HepG2 (cell line): ENCODE data around the gene DBN1. TPM values are rescaled to one million over a fixed set of nuclear protein-coding genes. Genes with fewer than 3 reads are reported as not detected.

Experiments used
- AKAP8 ChIP-seq: sonication (generic); formaldehyde crosslinking; IDR thresholded peaks from 2 replicates; pipeline ENCODE4 v1.5.1; 2020; ENCODE audit warnings: mild to moderate bottlenecking, missing genetic modification reagents
- SIN3B ChIP-seq: fragments of 150-350 bp; IDR thresholded peaks from 2 replicates; pipeline ENCODE4 v1.6.1; 2014; ENCODE audit warnings: low read length
- ZNF580 ChIP-seq: IDR thresholded peaks from 2 replicates; pipeline ENCODE4 v1.6.1; 2016; ENCODE audit warnings: low read depth, borderline replicate concordance
- ZNF614 ChIP-seq: IDR thresholded peaks from 2 replicates; pipeline ENCODE4 v1.6.1; 2018; ENCODE audit warnings: missing biosample characterization, missing genetic modification reagents, inconsistent platforms, borderline replicate concordance
- polyA plus RNA-seq, 8 experiments: library from polyadenylated mRNA; depleted of rRNA in 3 of 8; stranded (reverse) in 7 of 8; unstranded in 1 of 8; fragments of >200 nt; fragmentation: Illumina TruSeq in 4 of 8; extraction: Trizol in 4 of 8; gene quantifications; 2 replicates each; pipeline versions ENCODE4 v1.2.1 to v1.2.3, GENCODE V29; 2011 to 2016; ENCODE audit warnings: low read depth in 4 of 8, missing spikeins in 1 of 8, mixed read lengths in 1 of 8; ENCODE audit not compliant: insufficient read depth in 1 of 8
- total RNA-seq, 5 experiments: library from RNA; depleted of rRNA; stranded (reverse); fragments of >200 nt; fragmentation: Illumina TruSeq; extraction: Trizol; gene quantifications; 2 replicates each; pipeline ENCODE4 v1.2.3, GENCODE V29; 2016; ENCODE audit warnings: low read depth in 1 of 5
- TF ChIP-seq, protein P1 (sequence below), 2 experiments: fragments of 450-650 bp in 1 of 2; sonication (generic) in 1 of 2; formaldehyde crosslinking in 1 of 2; IDR thresholded peaks; 2 replicates each; pipeline versions ENCODE4 v1.6.1 to v1.8.0; 2016 to 2022; ENCODE audit warnings: antibody characterized with exemption in 1 of 2, mild to moderate bottlenecking in 1 of 2, missing genetic modification reagents in 1 of 2
- TF ChIP-seq, protein P2 (sequence below): IDR thresholded peaks from 2 replicates; pipeline ENCODE4 v1.4.0; 2020; ENCODE audit warnings: mild to moderate bottlenecking, missing genetic modification reagents

Gene DBN1
- total and polyA plus RNA-seq, 2 of the 13 experiments (the other 11 are each of a cell fraction or from before 2014, with no cell fraction given) = 27.0 to 37.3 TPM

- TF ChIP-seq, protein P1, sequence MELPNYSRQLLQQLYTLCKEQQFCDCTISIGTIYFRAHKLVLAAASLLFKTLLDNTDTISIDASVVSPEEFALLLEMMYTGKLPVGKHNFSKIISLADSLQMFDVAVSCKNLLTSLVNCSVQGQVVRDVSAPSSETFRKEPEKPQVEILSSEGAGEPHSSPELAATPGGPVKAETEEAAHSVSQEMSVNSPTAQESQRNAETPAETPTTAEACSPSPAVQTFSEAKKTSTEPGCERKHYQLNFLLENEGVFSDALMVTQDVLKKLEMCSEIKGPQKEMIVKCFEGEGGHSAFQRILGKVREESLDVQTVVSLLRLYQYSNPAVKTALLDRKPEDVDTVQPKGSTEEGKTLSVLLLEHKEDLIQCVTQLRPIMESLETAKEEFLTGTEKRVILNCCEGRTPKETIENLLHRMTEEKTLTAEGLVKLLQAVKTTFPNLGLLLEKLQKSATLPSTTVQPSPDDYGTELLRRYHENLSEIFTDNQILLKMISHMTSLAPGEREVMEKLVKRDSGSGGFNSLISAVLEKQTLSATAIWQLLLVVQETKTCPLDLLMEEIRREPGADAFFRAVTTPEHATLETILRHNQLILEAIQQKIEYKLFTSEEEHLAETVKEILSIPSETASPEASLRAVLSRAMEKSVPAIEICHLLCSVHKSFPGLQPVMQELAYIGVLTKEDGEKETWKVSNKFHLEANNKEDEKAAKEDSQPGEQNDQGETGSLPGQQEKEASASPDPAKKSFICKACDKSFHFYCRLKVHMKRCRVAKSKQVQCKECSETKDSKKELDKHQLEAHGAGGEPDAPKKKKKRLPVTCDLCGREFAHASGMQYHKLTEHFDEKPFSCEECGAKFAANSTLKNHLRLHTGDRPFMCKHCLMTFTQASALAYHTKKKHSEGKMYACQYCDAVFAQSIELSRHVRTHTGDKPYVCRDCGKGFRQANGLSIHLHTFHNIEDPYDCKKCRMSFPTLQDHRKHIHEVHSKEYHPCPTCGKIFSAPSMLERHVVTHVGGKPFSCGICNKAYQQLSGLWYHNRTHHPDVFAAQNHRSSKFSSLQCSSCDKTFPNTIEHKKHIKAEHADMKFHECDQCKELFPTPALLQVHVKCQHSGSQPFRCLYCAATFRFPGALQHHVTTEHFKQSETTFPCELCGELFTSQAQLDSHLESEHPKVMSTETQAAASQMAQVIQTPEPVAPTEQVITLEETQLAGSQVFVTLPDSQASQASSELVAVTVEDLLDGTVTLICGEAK (IDR thresholded peaks at IDR 0.05) = no peak
- TF ChIP-seq, protein P1 (CRISPR knock-in tag; IDR thresholded peaks at IDR 0.05) = no peak
- TF ChIP-seq SIN3B = no peak
- TF ChIP-seq, protein P2, sequence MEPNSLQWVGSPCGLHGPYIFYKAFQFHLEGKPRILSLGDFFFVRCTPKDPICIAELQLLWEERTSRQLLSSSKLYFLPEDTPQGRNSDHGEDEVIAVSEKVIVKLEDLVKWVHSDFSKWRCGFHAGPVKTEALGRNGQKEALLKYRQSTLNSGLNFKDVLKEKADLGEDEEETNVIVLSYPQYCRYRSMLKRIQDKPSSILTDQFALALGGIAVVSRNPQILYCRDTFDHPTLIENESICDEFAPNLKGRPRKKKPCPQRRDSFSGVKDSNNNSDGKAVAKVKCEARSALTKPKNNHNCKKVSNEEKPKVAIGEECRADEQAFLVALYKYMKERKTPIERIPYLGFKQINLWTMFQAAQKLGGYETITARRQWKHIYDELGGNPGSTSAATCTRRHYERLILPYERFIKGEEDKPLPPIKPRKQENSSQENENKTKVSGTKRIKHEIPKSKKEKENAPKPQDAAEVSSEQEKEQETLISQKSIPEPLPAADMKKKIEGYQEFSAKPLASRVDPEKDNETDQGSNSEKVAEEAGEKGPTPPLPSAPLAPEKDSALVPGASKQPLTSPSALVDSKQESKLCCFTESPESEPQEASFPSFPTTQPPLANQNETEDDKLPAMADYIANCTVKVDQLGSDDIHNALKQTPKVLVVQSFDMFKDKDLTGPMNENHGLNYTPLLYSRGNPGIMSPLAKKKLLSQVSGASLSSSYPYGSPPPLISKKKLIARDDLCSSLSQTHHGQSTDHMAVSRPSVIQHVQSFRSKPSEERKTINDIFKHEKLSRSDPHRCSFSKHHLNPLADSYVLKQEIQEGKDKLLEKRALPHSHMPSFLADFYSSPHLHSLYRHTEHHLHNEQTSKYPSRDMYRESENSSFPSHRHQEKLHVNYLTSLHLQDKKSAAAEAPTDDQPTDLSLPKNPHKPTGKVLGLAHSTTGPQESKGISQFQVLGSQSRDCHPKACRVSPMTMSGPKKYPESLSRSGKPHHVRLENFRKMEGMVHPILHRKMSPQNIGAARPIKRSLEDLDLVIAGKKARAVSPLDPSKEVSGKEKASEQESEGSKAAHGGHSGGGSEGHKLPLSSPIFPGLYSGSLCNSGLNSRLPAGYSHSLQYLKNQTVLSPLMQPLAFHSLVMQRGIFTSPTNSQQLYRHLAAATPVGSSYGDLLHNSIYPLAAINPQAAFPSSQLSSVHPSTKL (CRISPR knock-in tag) = no peak
- no peak for TF ChIP-seq ZNF580 (CRISPR knock-in tag)
- peak; percentile 74; the same call in 1 of the 2 replicates for TF ChIP-seq AKAP8
- no peak for TF ChIP-seq ZNF614 (CRISPR knock-in tag)
Observed at GRCh38 chr5:177449140-177450061, 24.0 kb downstream of the DBN1 start (continued).
